ENCODE results near the gene GAB3. TPM values are rescaled to one million over a fixed set of nuclear protein-coding genes. Genes with fewer than 3 reads are reported as not detected.

The GAB3 gene
- total and polyA plus RNA-seq, 4 donors, result 0.66 to 10.4 (median 1.6) TPM

GRCh38 chrX:154739952-154740465, 10.9 kb downstream of the GAB3 start:
- 78% methylated on average over 2 of the region's 2 CpGs for WGBS
- Histone ChIP-seq H3K27me3 (ENCODE audit: control insufficient read depth in 4 of 4, insufficient read depth in 4 of 4, low read length in 3 of 4) (no peaks in the 10 kb centered on the region), H3K4me1 (ENCODE audit: control insufficient read depth in 4 of 4, insufficient read depth in 4 of 4, low read length in 3 of 4) (no peaks in the 10 kb centered on the region), H3K4me3 (ENCODE audit: low read depth in 1 of 3, low read length in 3 of 3) (no peak overlapping the region), H3K36me3 (ENCODE audit: control insufficient read depth in 4 of 4, insufficient read depth in 3 of 4, low read depth in 1 of 4, low read length in 3 of 4) (no peaks in the 10 kb centered on the region), H3K9ac (ENCODE audit: low read depth in 1 of 2, low read length in 2 of 2) (no peak overlapping the region), H3K27ac (ENCODE audit: low read depth in 1 of 2, low read length in 2 of 2) (no peak overlapping the region), H3K9me3 (ENCODE audit: control insufficient read depth in 4 of 4, low read length in 3 of 4) (no peaks in the 10 kb centered on the region)
- TF ChIP-seq GABPA (IDR thresholded peaks at IDR 0.05 in 1 of 2, conservative IDR thresholded peaks at IDR 0.05 in 1 of 2), result no peak
- no peak for TF ChIP-seq RXRA (IDR thresholded peaks at IDR 0.05)
- TF ChIP-seq RAD21 (IDR thresholded peaks at IDR 0.05), result no peak
- no peak for TF ChIP-seq FOXA2 (IDR thresholded peaks at IDR 0.05)
- no peak for TF ChIP-seq FOXA1 (IDR thresholded peaks at IDR 0.05)
- no peak for TF ChIP-seq SP1 (IDR thresholded peaks at IDR 0.05)
- TF ChIP-seq NR2F2 (IDR thresholded peaks at IDR 0.05), result no peak
- no peak for TF ChIP-seq YY1 (IDR thresholded peaks at IDR 0.05)
- TF ChIP-seq HNF4A (conservative IDR thresholded peaks at IDR 0.05), result no peak
- DNase-seq (ENCODE audit: low spot score), result no peak

- Histone ChIP-seq H3K27me3 (ENCODE audit: control insufficient read depth in 4 of 4, insufficient read depth in 4 of 4, low read length in 3 of 4) (no peaks in the 10 kb centered on the region), H3K4me3 (ENCODE audit: low read depth in 1 of 3, low read length in 3 of 3) (no peak overlapping the region), H3K9me3 (ENCODE audit: control insufficient read depth in 4 of 4, low read length in 3 of 4) (no peaks in the 10 kb centered on the region), H3K4me1 (ENCODE audit: control insufficient read depth in 4 of 4, insufficient read depth in 4 of 4, low read length in 3 of 4) (peaks cover 0 to 3% (median 0%) of the 10 kb centered on the region in 4 donors), H3K27ac (ENCODE audit: low read depth in 1 of 2, low read length in 2 of 2) (peak overlapping the region in 1 of 2 donors; percentile 59), H3K36me3 (ENCODE audit: control insufficient read depth in 4 of 4, insufficient read depth in 3 of 4, low read depth in 1 of 4, low read length in 3 of 4) (no peaks in the 10 kb centered on the region), H3K9ac (ENCODE audit: low read depth in 1 of 2, low read length in 2 of 2) (no peak overlapping the region)
- WGBS, result 58% methylated on average over 8 of the region's 8 CpGs
- TF ChIP-seq JUND (IDR thresholded peaks at IDR 0.05) (no peak), GABPA (IDR thresholded peaks at IDR 0.05 in 1 of 2, conservative IDR thresholded peaks at IDR 0.05 in 1 of 2) (no peak)
- no peak for DNase-seq (ENCODE audit: low spot score)
Measured at GRCh38 chrX:154738011-154738738, 12.7 kb downstream of the GAB3 start.

GRCh38 chrX:154737136-154737535, 13.7 kb downstream of the GAB3 start:
- TF ChIP-seq RAD21 (IDR thresholded peaks at IDR 0.05) (no peak), FOXA1 (IDR thresholded peaks at IDR 0.05) (no peak), TAF1 (conservative IDR thresholded peaks at IDR 0.05) (no peak), NR2F2 (IDR thresholded peaks at IDR 0.05) (no peak), REST (IDR thresholded peaks at IDR 0.05) (no peak), CTCF (IDR thresholded peaks at IDR 0.05; ENCODE audit: low read depth, low read length, missing input control) (no peak), HNF4G (IDR thresholded peaks at IDR 0.05) (no peak), FOXA2 (IDR thresholded peaks at IDR 0.05) (no peak), YY1 (IDR thresholded peaks at IDR 0.05) (no peak), ZBTB33 (IDR thresholded peaks at IDR 0.05) (no peak), EGR1 (IDR thresholded peaks at IDR 0.05; ENCODE audit: low read depth in 2 of 2) (no peak), GABPA (IDR thresholded peaks at IDR 0.05 in 1 of 2, conservative IDR thresholded peaks at IDR 0.05 in 1 of 2) (no peak)
- Histone ChIP-seq H3K27ac (ENCODE audit: low read depth in 1 of 2, low read length in 2 of 2) (peak overlapping the region in 1 of 2 donors; percentile 37), H3K9ac (ENCODE audit: low read depth in 1 of 2, low read length in 2 of 2) (no peak overlapping the region)

More at GRCh38 chrX:154737136-154737535, 13.7 kb downstream of the GAB3 start:
- peaks cover 0 to 3% (median under 1%) of the 10 kb centered on the region in 4 donors for H3K4me1 ChIP-seq (ENCODE audit: control insufficient read depth in 4 of 4, insufficient read depth in 4 of 4, low read length in 3 of 4)
- no peaks in the 10 kb centered on the region for H3K9me3 ChIP-seq (ENCODE audit: control insufficient read depth in 4 of 4, low read length in 3 of 4)
- no peaks in the 10 kb centered on the region for H3K27me3 ChIP-seq (ENCODE audit: control insufficient read depth in 4 of 4, insufficient read depth in 4 of 4, low read length in 3 of 4)
- no peak overlapping the region for H3K4me3 ChIP-seq (ENCODE audit: low read depth in 1 of 3, low read length in 3 of 3)
- no peak for DNase-seq (ENCODE audit: low spot score)
- H3K36me3 ChIP-seq (ENCODE audit: control insufficient read depth in 4 of 4, insufficient read depth in 3 of 4, low read depth in 1 of 4, low read length in 3 of 4), result no peaks in the 10 kb centered on the region
- WGBS, result 80% methylated on average over 5 of the region's 5 CpGs
